NCI-H1694 treated with DMSO at 0.1 percent for 48 hours (cell line): ENCODE results near the gene FBXL12.
"Not testable (repeated sequence)": the region's sequence is repeated elsewhere in the genome, so short reads cannot be mapped to it uniquely, and the experiment has no call there.

ENCODE experiments used
- DNase-seq: peaks from one replicate; lab custom pipeline; 2025; lab: John Stamatoyannopoulos, UW

The FBXL12 gene

DNA sequence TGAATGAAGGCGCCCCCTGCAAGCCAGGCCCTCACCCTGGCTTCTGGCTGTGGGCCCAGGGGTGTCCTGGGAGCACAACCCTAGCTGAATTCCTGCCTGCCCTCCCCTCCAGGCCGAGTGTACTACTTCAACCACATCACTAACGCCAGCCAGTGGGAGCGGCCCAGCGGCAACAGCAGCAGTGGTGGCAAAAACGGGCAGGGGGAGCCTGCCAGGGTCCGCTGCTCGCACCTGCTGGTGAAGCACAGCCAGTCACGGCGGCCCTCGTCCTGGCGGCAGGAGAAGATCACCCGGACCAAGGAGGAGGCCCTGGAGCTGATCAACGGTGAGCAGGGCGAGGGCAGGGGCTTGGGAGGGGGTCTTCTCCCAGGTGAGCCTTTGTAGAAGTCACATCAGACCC, 19.4 kb upstream of the FBXL12 start:
- DNase-seq = no peak

DNA sequence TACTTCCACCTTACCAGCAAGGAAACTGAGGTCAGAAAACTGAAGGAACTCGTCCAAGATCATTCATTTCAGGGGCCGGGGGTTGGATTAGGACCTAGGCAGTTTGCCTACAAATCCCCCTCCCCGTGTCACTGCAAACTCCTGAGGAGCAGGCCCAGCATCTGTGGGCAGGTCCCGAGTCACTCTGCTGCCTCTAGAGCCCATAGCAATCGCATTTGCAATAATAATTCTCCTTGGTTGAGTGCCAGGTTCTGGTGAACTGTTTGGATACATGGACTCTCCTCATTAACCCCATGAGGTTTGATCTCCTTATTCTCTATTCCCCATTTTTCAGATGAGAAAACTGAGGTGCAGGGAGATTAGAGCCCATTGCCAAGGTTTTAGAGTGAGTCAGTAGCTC, 17.1 kb upstream of the FBXL12 start:
- no peak for DNase-seq

DNA sequence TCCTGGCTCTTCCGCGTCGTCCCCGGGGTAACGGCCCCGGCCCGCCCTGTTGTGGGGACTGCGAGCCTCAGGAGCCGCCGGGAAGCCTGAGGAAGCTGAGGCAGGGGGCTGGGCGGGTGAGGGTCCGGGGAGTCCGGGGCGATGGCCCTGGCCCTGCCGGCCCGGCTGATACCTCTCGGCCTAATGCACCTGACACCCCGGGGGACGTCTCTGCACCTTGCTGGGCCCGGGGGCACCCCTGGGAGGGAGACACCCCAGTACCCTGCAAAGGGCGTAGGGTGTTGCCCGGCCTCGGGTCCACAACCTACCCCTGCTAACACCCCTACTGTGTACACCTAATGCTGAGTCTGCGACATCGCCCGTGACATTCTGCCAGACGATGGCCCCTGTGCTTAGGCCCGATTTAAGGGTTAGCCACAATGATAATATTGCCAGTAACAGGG, 16.6 kb upstream of the FBXL12 start:
- DNase-seq = no peak

DNA sequence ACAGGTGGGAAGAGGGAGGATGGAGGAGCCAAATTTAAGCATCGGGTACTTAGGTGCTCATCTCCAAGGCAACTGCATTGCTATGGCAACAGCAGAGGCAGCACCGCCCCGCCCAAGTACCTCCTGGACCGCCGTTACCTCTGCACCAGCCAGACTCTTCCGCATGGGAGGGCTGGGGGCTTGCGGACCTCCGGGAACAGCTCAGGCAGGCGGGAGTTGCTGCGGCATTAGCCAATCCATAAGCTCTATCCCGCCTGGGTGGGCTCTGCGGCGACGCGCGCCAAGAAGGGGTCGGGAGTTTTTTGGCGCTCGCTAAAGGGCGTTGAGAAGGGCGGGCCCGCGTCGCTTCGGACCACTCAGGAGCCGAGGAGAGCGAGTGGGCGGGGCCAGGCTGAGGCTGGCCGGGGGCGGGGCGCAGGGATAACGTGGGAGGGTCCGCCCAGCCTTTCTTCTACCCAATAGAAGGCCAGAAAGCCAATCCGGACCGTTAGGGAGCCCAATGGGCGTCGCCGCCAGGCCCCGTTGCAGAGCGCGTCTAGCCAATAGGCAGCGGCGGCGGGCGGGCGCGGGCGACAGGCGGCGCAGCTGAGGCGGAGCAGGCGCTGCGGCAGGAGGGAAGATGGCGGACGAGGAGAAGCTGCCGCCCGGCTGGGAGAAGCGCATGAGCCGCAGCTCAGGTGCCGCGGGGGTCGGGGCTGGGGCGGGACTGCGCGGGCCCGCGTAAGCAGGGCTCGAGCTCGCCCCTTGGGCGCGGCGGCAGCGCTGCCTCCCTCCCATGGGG, 16.0 kb upstream of the FBXL12 start, which contains the start of gene PIN1:
TSS of gene PIN1 (plus strand) at position 593 of the 781 bp plus-strand sequence. CDS start at position 620, 27 bp downstream.
- DNase-seq = peak; percentile 96

DNA sequence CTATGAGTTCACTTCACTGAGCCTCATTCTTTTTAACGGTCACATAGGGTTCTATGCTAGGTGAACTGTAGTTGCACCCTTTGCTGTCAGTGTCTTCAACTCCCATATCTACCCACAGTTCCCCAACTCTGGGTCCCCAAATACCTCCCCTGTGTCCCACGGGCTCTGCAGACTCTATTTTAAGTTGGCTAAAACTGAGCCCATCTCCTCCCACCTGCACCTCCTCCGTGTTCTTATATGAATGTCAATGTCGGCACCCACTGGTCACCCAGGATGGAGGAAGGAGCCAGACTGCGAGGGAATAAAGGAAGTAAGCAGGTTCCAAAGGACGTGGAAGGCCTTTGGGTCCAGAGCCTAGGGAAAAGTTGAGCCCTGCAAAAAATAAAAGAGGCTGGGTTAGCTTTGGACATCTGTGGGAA, 15.4 kb upstream of the FBXL12 start:
- DNase-seq = no peak

DNA sequence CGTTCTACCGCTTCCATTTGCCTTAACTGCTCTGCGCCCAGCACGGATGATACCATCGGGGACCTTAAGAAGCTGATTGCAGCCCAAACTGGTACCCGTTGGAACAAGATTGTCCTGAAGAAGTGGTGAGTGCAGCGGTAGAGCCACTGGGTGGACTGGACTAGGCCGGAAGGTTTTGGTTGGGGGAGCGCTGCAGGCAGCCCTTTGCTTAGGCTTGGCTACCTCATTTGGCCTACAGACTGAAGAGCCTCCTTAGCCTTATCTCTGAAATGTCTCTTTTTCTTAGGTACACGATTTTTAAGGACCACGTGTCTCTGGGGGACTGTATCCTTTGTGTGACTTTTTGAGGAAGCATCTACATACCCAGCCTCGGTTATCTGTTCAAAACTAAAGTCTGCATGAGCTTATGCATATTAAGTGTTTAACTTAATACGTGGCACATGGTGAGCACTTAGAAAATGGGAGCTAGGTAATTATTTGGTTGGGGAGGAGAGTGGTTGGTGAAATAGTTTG, 9.7 kb upstream of the FBXL12 start:
- DNase-seq = no peak

DNA sequence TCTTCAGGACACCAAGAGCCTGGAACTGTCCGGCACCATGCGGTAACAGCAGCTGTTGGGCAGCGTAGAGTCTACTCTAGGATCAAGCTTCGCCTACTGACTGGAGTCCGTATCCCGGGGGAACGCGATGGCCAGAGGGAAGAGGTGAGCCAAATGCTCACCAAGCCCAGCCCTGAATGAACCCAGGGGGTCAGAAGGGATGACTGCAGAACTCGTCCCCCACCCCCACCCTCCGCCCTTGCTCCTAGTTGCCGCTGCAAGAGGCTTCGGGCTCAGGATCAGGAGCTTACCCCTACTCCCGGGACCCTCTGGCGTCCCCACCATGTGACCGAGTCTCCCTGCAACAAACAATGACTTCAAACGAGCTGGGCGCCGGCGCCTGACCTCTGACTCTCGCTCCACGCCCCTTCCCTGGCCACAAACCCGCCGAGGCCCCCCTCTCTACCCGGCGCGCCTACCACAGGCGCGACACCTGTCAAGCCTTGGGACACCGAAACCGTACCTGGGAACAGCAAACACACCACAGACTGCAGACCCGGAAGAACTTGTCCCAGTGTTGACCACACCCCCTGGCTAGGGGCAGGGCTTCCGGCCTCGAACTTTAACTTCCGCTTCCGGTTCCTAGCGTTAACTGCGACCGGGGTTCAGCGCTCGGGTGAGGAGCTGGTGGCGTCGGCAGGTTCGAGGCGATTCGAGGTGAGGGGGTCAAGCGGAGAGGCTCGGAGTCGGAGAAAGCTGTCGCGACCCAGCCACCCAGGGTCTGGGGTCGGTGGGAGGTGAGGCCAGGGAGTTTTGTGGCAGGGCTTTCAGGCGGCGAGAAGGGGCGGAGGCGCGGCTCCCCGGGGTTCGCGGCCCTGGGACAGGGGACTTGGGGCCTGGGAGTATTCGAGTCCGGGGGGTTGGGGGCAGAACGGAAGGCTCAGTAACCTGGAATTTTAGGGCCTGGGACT, 8.7 kb upstream of the FBXL12 start, which contains the start of gene UBL5:
TSS of gene UBL5 (plus strand) at position 630 of the 950 bp plus-strand sequence. CDS start 420 bp downstream, outside the sequence.
- DNase-seq = peak; percentile 45

DNA sequence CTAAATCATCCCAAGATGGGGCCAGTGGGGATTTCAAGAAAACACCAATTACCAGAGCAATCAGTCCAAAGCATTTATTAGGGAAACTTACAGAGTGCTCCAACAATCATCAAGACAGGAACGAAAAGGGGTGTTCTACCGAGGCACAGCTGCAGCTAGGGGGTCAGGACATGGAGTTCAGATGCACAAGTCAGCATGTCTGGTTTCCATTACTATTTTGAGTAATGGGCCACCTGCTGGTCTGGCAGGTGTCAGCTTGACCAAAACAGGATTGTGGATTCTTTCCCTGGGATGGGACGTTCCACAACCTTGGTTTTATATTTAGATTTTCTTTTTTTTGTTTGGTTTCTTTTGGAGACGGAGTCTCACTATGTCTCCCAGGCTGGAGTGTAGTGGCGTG, 4.9 kb upstream of the FBXL12 start:
- no peak for DNase-seq

DNA sequence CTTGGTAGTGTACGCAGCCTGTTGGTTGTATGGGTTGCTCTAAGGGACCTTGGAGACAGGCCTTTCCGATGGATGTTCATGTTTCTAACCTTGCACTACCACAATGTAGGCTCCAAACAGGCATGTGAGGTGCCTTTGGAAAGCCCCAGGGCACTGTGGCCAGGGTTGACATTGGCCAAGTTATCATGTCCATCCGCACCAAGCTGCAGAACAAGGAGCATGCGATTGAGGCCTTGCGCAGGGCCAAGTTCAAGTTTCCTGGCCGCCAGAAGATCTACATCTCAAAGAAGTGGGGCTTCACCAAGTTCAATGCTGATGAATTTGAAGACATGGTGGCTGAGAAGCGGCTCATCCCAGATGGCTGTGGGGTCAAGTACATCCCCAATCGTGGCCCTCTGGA, 1.2 kb upstream of the FBXL12 start:
- DNase-seq = not testable (repeated sequence)

DNA sequence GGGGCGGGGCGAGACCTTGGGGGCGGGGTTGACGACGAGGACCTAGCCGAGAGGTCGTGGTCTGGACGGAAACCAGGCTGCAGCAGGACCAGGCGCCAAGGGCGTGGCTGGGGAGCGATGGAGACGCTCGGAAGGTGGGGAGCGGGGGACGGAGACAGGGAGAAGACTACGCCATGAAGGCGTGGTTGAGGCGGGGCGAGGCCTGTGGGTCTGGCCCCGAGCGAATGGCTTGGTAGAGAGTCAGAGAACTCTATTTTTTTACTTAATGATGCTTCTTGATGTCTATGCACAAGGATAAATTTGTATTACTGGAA, 674 bp upstream of the FBXL12 start:
- DNase-seq = no peak

DNA sequence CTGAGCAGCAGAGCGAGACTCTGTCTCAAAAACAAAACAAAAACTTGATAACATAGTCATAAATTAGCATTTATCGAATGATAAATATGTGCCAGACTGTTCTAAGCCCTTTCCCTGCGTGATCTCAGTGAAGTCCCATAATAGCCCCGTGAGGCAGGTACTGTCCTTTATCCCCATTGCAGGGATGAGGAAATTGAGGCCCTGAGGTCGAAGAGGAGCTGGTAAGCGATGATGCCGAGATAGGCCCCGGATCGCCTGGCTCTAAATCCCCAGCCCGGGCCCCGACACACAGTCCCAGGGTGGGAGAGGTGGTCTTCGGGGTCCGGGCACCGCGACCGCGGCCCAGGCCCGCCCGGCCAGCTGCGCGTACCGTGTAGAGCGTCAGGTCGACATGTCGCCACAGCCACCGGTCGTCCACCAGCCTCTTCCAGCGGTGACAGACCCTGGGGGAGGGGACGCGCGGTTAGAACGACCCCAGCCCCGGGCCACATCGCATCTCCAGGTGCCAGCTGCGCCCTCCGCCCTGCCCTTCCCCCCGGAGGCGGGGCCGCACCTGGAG, 625 bp downstream of the FBXL12 start:
- no peak for DNase-seq

DNA sequence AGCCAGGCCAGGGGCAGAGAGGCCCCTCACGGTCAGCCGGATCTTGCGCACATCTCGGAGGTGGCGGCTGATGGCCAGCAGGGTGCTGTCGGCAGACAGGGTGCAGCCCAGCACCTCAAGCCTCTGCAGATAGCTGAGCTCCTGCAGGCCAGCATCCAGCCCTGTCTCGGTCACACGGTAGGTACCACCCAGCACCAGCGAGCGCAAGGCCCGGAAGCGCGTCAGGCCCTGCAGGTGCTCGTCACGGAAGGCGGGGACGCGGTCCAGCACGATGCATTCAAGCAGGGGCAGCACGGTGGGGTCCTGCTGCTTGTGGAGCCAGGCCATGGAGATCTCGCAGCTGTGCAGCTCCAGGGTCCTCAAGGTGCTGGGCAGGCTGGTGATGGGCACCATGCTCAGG, 7.7 kb downstream of the FBXL12 start:
- no peak for DNase-seq

DNA sequence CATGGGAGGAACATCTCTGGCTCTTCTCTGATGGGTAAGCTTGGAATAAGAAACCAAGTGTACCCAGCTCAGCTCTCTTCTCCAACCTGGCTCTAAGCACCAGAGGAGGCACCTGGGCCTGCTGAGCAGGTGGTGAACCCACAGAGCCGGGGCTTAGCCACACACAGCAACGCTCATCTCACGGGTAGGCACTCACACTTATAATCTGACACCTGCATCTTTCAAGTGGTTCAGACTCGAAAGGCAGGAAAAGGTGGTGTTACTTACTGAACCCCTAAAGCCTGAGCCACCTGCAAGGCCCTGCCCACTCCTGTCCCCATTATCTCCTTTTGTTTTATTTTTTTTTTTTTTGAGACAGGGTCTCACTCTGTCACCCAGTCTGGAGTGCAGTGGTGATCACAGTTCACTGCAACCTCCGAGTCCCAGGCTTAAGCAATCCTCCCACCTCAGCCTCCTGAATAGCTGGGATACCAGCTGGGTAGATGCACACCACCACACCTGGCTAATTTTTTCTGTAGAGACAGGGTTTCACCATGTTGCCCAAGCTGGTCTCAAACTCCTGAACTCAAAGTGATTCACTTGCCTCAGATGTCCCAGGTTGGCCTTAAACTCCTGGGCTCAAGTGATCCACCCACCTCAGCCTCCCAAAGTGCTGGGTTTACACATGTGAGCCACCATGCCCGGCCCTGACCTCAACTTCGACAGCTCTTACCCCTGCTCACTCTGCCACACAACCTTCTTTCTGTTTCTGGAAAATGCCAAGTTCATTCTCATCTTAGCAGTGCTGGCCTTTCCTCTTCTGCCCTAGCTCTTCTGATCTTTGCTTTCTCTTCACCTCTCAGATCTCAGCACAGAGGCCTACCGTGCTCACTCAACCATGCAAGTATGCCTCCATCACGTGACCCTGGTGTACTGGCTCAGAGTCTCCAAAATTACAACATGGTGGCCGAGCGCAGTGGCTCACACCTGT, 9.7 kb downstream of the FBXL12 start:
- DNase-seq = no peak

DNA sequence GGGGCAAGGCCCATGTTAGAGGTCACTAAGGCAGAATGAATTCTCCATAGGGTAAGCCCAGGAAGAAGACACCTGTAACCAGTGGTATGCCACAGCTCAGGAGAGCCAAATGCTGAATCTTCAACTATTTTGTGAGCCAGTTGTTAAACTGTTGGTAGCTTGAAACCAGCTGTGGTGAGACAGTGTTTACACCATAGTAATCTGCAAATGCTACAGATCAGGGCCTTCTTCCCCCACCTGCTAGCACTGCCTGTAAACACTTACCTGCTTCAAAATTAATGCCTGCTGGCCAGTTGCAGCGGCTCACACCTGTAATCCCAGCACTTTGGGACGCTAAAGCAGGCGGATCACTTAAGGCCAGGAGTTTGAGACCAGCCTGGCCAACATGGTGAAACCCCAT, 12.1 kb downstream of the FBXL12 start:
- no peak for DNase-seq

DNA sequence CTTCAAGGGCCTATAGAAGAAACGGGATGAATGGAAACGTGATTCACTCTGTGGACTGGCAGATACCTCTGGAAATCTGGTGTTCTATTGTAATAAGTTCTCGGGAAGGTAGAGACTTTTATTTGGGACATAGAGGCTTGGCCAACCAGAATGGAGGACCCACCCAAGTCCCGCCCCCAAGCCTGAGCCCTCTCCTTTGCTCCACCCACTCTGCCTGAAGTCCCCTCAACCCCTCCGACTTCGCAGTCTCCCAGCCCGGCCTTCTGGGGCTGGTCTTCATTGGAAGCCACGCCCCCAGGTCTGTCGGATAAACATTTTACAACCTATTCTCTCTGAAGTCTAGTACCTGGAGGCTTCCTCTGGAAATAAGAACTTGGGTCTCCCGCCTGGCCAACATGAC, 16.9 kb downstream of the FBXL12 start:
- no peak for DNase-seq

DNA sequence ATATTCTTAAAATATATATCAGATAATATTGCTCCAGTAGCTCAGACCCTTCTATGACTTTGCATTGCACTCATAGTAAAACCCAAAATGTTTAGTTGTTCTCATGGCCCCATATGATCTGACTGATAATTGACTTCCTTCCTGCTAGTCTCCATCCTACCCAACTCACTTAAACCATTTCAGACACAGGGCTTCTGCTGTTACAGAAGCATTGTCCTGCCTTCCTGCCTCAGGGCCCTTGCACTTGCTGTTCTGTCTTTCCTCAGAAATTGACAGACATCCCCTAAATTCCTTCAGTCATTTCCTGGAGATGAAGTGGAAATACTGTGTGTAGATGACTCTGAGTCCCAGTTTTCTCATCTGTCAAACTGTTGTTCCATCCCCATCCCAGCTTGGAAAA, 19.7 kb downstream of the FBXL12 start:
- no peak for DNase-seq

DNA sequence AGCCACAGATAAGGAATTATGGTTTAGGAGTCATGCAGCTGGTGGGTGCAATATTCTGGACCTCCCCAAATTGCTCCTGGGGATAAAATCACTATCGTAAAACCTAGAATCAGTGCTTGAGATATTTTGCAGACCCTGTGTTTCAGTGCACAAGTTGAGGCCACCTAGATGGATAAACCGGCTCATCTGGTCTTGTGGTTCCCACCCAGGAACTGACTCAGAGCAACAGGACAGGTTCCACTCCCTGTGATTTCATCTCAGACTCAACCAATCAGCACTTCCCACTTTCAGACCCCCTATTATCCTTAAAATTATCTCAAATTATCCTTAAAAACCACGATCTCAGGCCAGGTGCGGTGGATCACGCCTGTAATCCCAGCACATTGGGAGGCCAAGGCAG, 21.0 kb downstream of the FBXL12 start:
- DNase-seq = no peak

DNA sequence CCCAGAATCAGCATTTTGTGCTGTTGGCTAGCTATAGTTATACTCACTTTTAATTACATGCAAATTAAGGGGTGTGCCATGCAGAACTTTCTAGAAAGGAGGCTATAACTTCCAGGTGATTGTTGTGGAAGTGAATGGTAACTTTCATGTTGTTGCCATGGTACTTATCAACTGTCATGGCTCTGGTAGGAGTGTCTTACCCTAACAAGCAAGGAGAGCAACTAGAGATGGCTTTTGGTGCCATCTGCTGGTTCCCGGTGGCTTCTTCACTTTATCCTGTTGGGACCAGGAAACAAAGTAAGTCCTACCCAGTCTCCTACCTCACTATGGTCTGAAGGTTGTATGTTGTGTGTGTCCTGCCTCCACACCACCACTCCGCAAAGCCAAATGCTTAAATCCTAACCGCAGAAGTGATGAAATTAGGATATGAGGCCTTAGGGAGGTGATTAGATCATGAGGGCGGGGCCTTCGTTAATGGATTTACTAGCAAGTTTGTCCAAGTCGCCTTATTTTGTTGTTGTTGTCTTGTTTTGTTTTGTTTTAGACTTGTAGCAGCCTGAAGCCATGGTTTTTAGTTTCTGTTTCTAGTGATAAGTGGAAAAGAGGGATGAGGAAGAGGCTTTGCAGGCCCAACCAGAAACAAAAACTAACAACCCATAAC, 22.6 kb downstream of the FBXL12 start:
- DNase-seq = peak; percentile 54

DNA sequence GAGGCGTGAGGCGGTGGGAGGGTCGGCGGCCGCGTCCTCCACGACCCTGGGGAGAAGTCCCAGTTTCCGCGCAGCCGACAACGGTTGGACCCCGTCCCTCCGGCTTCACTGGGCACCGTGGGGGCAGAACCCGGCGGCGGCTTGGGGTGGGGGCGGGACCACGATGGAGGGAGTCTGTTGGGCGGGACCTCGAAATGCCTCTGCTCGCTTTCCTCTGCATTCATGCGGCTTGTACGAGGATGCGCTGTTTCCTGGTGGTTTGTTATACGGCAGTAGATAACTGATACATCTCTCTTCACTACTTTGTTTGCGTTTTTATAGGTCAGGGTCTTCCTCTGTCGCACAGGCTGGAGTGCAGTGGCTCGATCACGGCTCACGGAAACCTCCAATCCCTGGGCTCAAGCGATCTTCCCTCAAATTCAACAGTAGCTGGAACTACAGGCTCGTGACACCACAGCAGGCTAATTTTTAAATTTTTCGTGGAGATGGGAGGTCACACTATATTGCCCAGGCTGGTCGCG, 25.7 kb downstream of the FBXL12 start:
- no peak for DNase-seq
